Esophagus (tissue), 2 donors: ENCODE results near the gene SMAD2. TPM values are rescaled to one million over a fixed set of nuclear protein-coding genes. Genes with fewer than 3 reads are reported as not detected.

ENCODE experiments used
- H3K27ac ChIP-seq, 2 donors: one replicate each; pipeline ENCODE4 v1.5.1; 2013; ENCODE audit warnings: low read depth in 2 of 2, mild to moderate bottlenecking in 2 of 2, inconsistent platforms in 1 of 2, low read length in 1 of 2, moderate library complexity in 1 of 2
- H3K27me3 ChIP-seq, 2 donors: one replicate each; pipeline ENCODE4 v1.6.1; 2013; ENCODE audit warnings: low read length in 2 of 2, control low read depth in 1 of 2, mild to moderate bottlenecking in 1 of 2; ENCODE audit not compliant: insufficient read depth in 2 of 2, control insufficient read depth in 1 of 2
- H3K36me3 ChIP-seq, 2 donors: one replicate each; pipeline ENCODE4 v1.6.1; 2013; ENCODE audit warnings: low read length in 1 of 2; ENCODE audit not compliant: control insufficient read depth in 2 of 2, insufficient read depth in 2 of 2
- H3K4me1 ChIP-seq, 2 donors: one replicate each; pipeline ENCODE4 v1.6.1; 2013; ENCODE audit warnings: low read length in 1 of 2; ENCODE audit not compliant: control insufficient read depth in 2 of 2, insufficient read depth in 2 of 2
- H3K4me3 ChIP-seq, 2 donors: one replicate each; pipeline ENCODE4 v1.5.1; 2013; ENCODE audit warnings: low read length in 2 of 2, mild to moderate bottlenecking in 2 of 2, low read depth in 1 of 2, moderate library complexity in 1 of 2
- H3K9me3 ChIP-seq, 2 donors: one replicate each; pipeline ENCODE4 v1.6.1; 2013; ENCODE audit warnings: mild to moderate bottlenecking in 2 of 2, low read depth in 1 of 2, low read length in 1 of 2, moderate library complexity in 1 of 2; ENCODE audit not compliant: control insufficient read depth in 2 of 2, insufficient read depth in 1 of 2
- WGBS, 2 donors: extraction: QIAGEN DNeasy Blood & Tissue Kit; methylation state at CpG; one replicate each; pipeline ENCODE4 v1.1.7; 2013; 5-methylcytosine and 5-hydroxymethylcytosine counted together
- polyA plus RNA-seq, 2 donors: library from polyadenylated mRNA; stranded (reverse); fragments of 200-250 nt; gene quantifications; one replicate each; pipeline ENCODE4 v1.2.3, GENCODE V29; 2013
- donor health status: healthy with polysubstance abuse.
- donor health status: Bipolar disorder and iron deficiency.

The SMAD2 gene
- polyA plus RNA-seq, 2 donors = 16.1 to 31.0 TPM

DNA sequence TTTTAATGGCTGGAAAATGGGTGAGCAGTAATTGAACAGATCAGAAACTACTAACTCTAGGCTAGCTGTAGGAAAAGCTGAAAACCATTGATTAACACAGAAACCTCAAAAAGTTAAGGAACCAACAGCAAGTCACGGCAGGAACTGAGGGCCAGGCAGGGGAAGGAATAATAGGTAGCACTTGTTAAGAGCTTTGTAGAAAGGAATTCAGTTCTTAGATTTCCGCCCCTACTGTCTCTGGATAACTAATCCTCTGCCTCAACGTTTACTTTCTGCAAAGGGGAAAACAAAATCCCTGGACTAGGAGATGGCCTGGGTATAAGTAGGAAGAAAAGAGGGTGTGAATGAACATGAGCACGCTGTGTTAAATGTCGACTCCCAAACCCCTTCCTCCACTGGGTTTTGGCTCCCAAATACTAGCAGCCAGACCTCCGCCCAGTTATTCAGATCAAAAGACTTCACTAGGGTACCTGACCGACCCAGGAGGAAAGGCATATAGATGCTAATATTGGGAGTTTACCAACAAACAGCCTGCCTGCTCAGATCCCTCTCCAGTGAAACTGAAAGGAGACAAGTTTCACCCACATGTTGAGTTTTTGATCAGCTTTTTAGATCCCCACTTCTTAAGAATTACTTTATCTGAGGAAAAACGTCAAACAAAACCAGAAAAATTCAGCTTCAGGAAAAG is 12.4 kb downstream of the SMAD2 start:
- Histone ChIP-seq H3K36me3 (no peaks in the 10 kb centered on the region), H3K9me3 (no peaks in the 10 kb centered on the region), H3K4me3 (no peak overlapping the region), H3K4me1 (no peaks in the 10 kb centered on the region), H3K27ac (no peak overlapping the region), H3K27me3 (no peaks in the 10 kb centered on the region)
- WGBS, 2 donors = 66 to 68% methylated on average over 8 of the region's 8 CpGs

DNA sequence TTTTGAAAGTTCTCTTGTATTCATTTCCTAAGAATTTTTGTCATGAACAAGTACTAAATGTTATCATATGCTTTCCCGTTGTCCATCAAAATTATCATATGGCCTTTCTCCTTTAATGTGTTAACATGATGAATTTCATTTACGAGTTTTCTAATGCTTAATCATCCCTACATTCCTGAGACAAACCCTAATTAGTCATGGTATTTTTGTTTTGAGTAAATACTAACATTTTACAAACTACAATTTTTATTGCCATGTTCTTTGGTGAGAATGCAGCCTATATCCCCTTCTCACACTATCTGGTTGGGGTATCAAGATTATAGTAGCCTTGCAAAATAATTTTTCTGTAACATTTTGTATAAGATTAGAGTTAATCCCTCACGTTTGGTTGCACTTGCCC is 14.5 kb downstream of the SMAD2 start:
- WGBS, 2 donors = 69 to 76% methylated on average over 3 of the region's 3 CpGs
- no peaks in the 10 kb centered on the region for H3K27me3 ChIP-seq
- peaks cover 0 to 3% of the 10 kb centered on the region in 2 donors for H3K4me1 ChIP-seq
- no peak overlapping the region for H3K27ac ChIP-seq
- H3K9me3 ChIP-seq = no peaks in the 10 kb centered on the region
- no peak overlapping the region for H3K4me3 ChIP-seq
- no peaks in the 10 kb centered on the region for H3K36me3 ChIP-seq

- no peaks in the 10 kb centered on the region for H3K27me3 ChIP-seq
- no peaks in the 10 kb centered on the region for H3K9me3 ChIP-seq
- H3K4me1 ChIP-seq = peaks cover 0 to 3% of the 10 kb centered on the region in 2 donors
- no peak overlapping the region for H3K4me3 ChIP-seq
- no peaks in the 10 kb centered on the region for H3K36me3 ChIP-seq
- no peak overlapping the region for H3K27ac ChIP-seq
These were observed 15.2 kb downstream of the SMAD2 start for GRCh38 chr18:47915229-47915628.

DNA sequence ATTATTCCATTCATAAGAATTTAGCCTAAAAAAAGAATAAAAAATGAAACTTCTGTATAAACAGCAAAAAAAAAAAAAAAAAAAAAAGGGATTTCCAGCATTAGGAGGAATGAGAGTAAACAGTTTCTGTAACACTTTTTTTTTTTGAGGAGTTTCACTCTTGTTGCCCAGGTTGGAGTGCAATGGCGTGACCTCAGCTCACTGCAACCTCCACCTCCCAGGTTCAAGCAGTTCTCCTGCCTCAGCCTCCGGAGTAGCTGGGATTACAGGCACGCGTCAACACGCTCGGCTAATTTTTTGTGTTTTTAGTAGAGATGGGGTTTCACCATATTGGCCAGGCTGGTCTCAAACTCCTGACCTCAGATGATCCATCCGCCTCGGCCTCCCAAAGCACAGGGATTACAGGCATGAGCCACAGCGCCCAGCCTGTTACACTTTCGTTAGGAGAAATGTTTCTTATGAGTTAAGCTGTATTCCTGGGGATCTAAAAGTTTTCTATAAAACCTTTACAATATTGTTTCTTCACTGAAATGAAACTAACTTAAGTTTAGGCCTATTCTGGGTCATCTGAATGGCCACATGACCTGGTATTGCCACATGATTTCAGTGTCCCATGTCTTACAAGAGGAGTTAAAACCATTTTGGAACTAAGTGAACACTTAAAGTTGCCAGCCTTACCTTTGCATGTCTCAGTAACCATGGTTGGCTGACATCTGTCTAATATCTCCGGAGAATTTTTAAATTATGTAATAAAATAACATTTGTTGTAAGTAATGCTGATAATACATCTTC is 17.5 kb downstream of the SMAD2 start:
- Histone ChIP-seq H3K4me3 (no peak overlapping the region), H3K36me3 (no peaks in the 10 kb centered on the region), H3K9me3 (no peaks in the 10 kb centered on the region), H3K27ac (peak overlapping the region in 1 of 2 donors; percentile 12), H3K4me1 (peaks cover 0 to 3% of the 10 kb centered on the region in 2 donors), H3K27me3 (no peaks in the 10 kb centered on the region)
- WGBS, 2 donors = 86 to 90% methylated on average over 11 of the region's 11 CpGs

GRCh38 chr18:47912343-47912742 is 18.1 kb downstream of the SMAD2 start:
- peak overlapping the region in 1 of 2 donors; percentile 12 for H3K27ac ChIP-seq
- 55 to 65% methylated on average over 1 of the region's 1 CpG for WGBS, 2 donors
- H3K27me3 ChIP-seq = no peaks in the 10 kb centered on the region
- no peak overlapping the region for H3K4me3 ChIP-seq
- H3K9me3 ChIP-seq = no peaks in the 10 kb centered on the region
- H3K4me1 ChIP-seq = peaks cover 0 to 3% of the 10 kb centered on the region in 2 donors
- H3K36me3 ChIP-seq = no peaks in the 10 kb centered on the region

DNA sequence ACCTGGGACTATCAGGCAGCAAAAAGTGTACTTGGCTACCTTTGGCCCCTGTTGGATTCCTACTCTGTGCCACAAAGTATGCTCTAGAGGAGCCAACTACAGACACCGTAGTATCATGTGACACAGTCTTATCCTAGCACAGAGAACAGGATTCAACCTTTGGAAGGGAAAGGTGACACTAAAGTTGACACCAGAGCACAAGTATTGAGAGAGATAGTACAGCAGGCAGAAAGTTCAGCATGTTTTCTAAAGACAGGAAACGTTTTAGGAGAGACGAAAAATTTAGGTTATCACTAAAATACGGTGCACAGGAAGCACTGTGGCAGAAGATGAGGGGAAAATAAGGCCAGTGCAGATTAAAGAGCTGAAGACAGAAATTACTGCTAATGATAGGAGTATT is 18.6 kb downstream of the SMAD2 start:
- H3K27ac ChIP-seq = no peak overlapping the region
- WGBS, 2 donors = 49 to 67% methylated on average over 4 of the region's 4 CpGs
- H3K27me3 ChIP-seq = no peaks in the 10 kb centered on the region

DNA sequence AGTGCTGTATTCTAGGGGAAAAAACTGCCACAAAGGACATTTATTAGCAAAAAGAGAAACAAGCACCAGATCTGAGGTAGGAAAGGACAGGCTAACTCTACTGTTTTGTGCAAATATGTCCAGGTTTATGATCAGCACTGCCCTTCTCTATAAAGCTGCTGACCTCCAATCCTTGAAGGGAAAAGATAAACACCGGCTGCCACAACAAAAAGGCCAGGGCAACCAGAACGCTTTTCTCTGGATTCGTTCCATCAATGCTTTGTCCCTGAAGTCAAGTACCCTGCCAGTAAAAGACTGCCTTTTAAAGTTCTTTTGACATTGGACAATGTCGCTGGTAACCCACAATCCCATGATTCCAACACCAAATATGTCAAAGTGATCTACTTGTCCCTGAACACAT is 21.0 kb downstream of the SMAD2 start:
- Histone ChIP-seq H3K4me3 (no peak overlapping the region), H3K27me3 (no peaks in the 10 kb centered on the region), H3K9me3 (peaks cover 0 to 2% of the 10 kb centered on the region in 2 donors), H3K36me3 (peaks cover 0 to 2% of the 10 kb centered on the region in 2 donors), H3K27ac (no peak overlapping the region), H3K4me1 (peaks cover 0 to 3% of the 10 kb centered on the region in 2 donors)
- WGBS, 2 donors = 82 to 83% methylated on average over 4 of the region's 4 CpGs

More for the DNA sequence above, 18.6 kb downstream of the SMAD2 start:
- H3K9me3 ChIP-seq = no peaks in the 10 kb centered on the region
- no peak overlapping the region for H3K4me3 ChIP-seq
- H3K36me3 ChIP-seq = no peaks in the 10 kb centered on the region
- peaks cover 0 to 3% of the 10 kb centered on the region in 2 donors for H3K4me1 ChIP-seq

DNA sequence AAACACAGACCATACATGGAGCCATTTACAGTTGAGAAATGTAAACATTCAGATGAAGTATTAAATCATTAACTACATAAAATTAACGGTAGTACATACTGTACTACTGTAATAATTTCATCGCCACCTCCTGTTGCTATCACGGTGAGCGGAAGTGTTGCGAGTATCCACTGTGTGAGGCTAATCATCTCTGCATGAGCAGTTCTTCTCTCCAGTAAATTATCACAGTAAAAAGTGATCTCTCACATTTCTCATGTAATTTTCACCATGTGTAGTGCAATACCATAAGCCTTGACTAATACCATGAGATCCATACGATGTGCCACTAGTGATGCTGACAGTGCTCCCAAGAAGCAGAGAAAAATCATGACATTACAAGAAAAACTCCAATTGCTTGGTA is 21.9 kb downstream of the SMAD2 start:
- no peak overlapping the region for H3K27ac ChIP-seq
- H3K4me1 ChIP-seq = peaks cover 0 to 3% of the 10 kb centered on the region in 2 donors
- no peak overlapping the region for H3K4me3 ChIP-seq
- H3K27me3 ChIP-seq = no peaks in the 10 kb centered on the region
- H3K9me3 ChIP-seq = peaks cover 0 to 5% of the 10 kb centered on the region in 2 donors
- H3K36me3 ChIP-seq = peaks cover 0 to 2% of the 10 kb centered on the region in 2 donors
- WGBS, 2 donors = 91 to 94% methylated on average over 6 of the region's 6 CpGs

DNA sequence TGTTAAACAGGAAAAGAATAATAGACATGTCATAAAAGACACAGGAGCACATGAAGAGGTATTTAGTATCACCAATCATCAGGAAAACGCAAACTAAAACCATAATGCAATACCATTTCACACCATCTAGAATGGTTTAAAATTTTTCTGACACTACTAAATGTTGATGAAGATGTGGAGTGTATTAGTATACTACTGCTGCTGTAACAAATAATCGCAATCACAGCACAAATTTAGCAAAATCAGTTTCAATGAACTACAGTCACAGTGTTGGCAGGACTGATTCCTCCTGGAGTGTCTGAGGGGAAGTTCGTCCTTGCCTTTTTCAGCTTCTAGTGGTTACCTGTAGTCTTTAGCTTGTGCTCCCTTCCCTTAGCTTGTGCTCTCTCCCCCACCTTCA is 24.1 kb downstream of the SMAD2 start:
- Histone ChIP-seq H3K4me3 (no peak overlapping the region), H3K4me1 (no peaks in the 10 kb centered on the region), H3K9me3 (peaks cover 0 to 5% of the 10 kb centered on the region in 2 donors), H3K27ac (no peak overlapping the region), H3K27me3 (no peaks in the 10 kb centered on the region), H3K36me3 (peaks cover 0 to 2% of the 10 kb centered on the region in 2 donors)
- WGBS, 2 donors = 97 to 99% methylated on average over 3 of the region's 3 CpGs
